HUES48 (cell line): ENCODE measurements around the gene TNFRSF14.

Experiments
- H3K27ac ChIP-seq: one replicate; pipeline ENCODE4 v1.7.0; 2013; ENCODE audit warnings: low read depth, low read length, inconsistent platforms
- H3K27me3 ChIP-seq: 2 replicates; pipeline ENCODE4 v1.6.1; 2013; ENCODE audit warnings: mild to moderate bottlenecking, low read length; ENCODE audit not compliant: control insufficient read depth, insufficient read depth
- H3K36me3 ChIP-seq: 2 replicates; pipeline ENCODE4 v1.6.1; 2013; ENCODE audit warnings: low read length; ENCODE audit not compliant: control insufficient read depth, insufficient read depth
- H3K4me1 ChIP-seq: 2 replicates; pipeline ENCODE4 v1.6.1; 2013; ENCODE audit warnings: mild to moderate bottlenecking, low read length; ENCODE audit not compliant: control insufficient read depth, insufficient read depth
- H3K4me3 ChIP-seq: 2 replicates; pipeline ENCODE4 v1.5.1; 2013; ENCODE audit warnings: mild to moderate bottlenecking, low read depth, low read length
- H3K9ac ChIP-seq: 2 replicates; pipeline ENCODE4 v1.6.1; 2013; ENCODE audit warnings: mild to moderate bottlenecking, low read depth, low read length, moderate library complexity
- H3K9me3 ChIP-seq: 2 replicates; pipeline ENCODE4 v1.6.1; 2013; ENCODE audit warnings: low read length; ENCODE audit not compliant: control insufficient read depth, insufficient read depth

TNFRSF14 gene

GRCh38 chr1:2592672-2593071, 36.5 kb downstream of the TNFRSF14 start:
- Histone ChIP-seq H3K27ac (no peak overlapping the region), H3K4me1 (no peaks in the 10 kb centered on the region), H3K4me3 (no peak overlapping the region), H3K9ac (no peak overlapping the region), H3K36me3 (peaks cover 10% of the 10 kb centered on the region), H3K9me3 (no peaks in the 10 kb centered on the region; the same call in 1 of the 2 replicates), H3K27me3 (no peaks in the 10 kb centered on the region)

DNA sequence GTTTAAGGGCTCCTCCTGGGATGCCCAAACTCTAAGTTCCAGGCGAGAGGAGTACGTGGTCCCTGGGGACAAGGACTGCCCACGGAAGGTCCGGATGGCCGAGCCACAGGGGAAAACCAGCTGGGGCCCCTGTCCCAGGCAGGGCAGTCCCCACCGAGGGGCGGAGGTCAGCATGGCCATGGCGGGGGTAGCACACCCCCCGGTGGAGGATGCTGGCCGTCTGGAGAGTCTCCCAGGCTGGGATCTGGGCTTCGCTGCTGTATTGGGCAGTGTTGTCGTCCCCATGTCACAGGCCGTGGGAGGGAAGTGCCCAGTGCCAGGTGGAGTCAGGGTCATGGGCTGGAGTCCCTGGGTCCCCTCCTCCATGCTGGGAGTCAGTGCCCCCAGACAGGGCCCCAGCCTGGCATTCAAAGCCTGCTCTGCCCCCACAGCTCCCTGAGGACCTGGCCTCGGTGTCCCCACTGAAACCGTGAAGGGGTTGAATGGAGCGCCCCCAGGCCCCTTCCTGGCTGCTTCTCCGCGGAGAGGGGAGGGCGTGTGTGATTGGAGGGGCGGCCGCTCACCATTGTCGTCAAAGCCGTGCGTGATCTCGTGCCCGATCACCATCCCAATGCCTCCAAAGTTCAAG, 37.2 kb downstream of the TNFRSF14 start:
- Histone ChIP-seq H3K27ac (no peak overlapping the region), H3K9ac (no peak overlapping the region), H3K27me3 (no peaks in the 10 kb centered on the region), H3K36me3 (peaks cover 10% of the 10 kb centered on the region), H3K4me3 (no peak overlapping the region), H3K9me3 (no peaks in the 10 kb centered on the region; the same call in 1 of the 2 replicates), H3K4me1 (no peaks in the 10 kb centered on the region)

DNA sequence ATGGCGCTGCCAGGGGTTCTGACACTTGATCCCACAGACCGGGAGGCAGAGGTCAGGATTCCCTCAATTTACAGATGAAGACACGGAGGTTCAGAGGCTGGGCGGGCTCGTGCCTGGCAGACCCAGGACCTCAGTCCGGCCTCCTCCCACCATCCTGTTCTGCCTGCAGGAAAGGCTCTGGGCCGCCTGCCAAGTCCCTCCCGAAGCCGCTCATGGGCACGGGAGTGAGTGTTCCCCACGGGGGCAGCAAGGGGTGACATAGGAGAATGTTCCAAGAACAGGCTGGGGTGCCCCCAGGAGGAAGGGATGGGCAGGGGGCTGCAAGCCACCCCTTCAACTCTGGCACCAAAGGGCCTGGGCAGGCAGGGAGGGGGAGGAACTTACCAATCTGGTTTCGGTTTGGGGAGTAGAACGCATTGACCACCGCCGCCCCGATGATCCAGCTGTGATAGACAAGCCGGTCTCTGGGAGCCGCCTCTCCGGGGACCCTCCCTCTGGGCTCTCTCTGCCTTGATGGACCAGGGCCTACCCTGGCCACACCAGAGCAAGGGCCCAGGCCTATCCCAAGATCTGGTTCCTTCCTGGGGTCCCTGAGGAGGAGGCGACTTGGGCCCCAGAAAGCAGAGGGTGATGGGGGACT, 38.0 kb downstream of the TNFRSF14 start:
- no peaks in the 10 kb centered on the region; the same call in 1 of the 2 replicates for H3K9me3 ChIP-seq
- no peak overlapping the region for H3K9ac ChIP-seq
- H3K4me1 ChIP-seq: no peaks in the 10 kb centered on the region
- H3K27ac ChIP-seq: no peak overlapping the region
- H3K27me3 ChIP-seq: no peaks in the 10 kb centered on the region
- H3K36me3 ChIP-seq: peaks cover 5% of the 10 kb centered on the region; the same call in 1 of the 2 replicates
- no peak overlapping the region for H3K4me3 ChIP-seq

- Histone ChIP-seq H3K27ac (no peak overlapping the region), H3K27me3 (no peaks in the 10 kb centered on the region), H3K9me3 (no peaks in the 10 kb centered on the region; the same call in 1 of the 2 replicates), H3K36me3 (no peaks in the 10 kb centered on the region; the same call in 1 of the 2 replicates), H3K4me3 (no peak overlapping the region), H3K4me1 (no peaks in the 10 kb centered on the region), H3K9ac (no peak overlapping the region)
These were observed 38.5 kb downstream of the TNFRSF14 start for GRCh38 chr1:2594641-2595131.

- H3K9me3 ChIP-seq: no peaks in the 10 kb centered on the region; the same call in 1 of the 2 replicates
- no peak overlapping the region for H3K27ac ChIP-seq
- H3K4me3 ChIP-seq: no peak overlapping the region
- H3K4me1 ChIP-seq: no peaks in the 10 kb centered on the region
- H3K27me3 ChIP-seq: no peaks in the 10 kb centered on the region
- no peaks in the 10 kb centered on the region for H3K36me3 ChIP-seq
- no peak overlapping the region for H3K9ac ChIP-seq
These were observed 39.2 kb downstream of the TNFRSF14 start for GRCh38 chr1:2595261-2595811.

DNA sequence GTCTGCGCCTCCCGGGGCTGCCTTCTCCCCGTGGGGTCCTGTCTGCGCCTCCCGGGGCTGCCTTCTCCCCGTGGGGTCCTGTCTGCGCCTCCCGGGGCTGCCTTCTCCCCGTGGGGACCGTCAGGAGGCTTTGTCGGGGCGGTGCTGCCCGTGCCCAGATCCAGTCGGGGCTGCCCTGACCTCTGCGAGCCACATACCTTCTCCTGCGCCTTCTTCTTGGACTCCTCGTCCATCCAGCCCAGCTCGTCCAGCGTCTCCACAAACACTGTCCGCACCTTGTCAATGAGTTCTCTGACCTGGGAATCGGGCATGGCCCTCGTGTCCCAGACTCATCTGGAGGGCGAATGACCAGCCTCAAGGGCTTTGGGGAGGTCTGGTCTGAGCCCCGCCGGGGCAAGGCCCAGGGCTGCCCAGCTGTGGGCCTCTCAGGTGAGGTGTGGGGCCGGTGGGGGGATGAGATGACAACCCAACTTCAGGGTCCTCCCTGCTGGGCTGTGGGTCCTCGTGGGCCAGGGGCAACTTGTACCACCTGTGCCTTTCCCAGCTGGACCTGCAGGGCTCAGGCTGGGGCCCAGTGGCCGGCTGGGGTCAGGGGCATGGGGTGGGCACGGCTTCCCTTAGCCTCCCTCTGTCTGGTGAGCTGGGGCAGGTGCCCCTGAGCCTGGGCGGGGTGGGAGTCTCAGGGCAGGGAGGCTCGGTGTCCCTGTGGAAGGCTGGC, 39.8 kb downstream of the TNFRSF14 start:
- no peaks in the 10 kb centered on the region for H3K27me3 ChIP-seq
- H3K4me1 ChIP-seq: no peaks in the 10 kb centered on the region
- no peak overlapping the region for H3K27ac ChIP-seq
- no peaks in the 10 kb centered on the region; the same call in 1 of the 2 replicates for H3K9me3 ChIP-seq
- no peaks in the 10 kb centered on the region for H3K36me3 ChIP-seq
- H3K4me3 ChIP-seq: no peak overlapping the region
- H3K9ac ChIP-seq: no peak overlapping the region

DNA sequence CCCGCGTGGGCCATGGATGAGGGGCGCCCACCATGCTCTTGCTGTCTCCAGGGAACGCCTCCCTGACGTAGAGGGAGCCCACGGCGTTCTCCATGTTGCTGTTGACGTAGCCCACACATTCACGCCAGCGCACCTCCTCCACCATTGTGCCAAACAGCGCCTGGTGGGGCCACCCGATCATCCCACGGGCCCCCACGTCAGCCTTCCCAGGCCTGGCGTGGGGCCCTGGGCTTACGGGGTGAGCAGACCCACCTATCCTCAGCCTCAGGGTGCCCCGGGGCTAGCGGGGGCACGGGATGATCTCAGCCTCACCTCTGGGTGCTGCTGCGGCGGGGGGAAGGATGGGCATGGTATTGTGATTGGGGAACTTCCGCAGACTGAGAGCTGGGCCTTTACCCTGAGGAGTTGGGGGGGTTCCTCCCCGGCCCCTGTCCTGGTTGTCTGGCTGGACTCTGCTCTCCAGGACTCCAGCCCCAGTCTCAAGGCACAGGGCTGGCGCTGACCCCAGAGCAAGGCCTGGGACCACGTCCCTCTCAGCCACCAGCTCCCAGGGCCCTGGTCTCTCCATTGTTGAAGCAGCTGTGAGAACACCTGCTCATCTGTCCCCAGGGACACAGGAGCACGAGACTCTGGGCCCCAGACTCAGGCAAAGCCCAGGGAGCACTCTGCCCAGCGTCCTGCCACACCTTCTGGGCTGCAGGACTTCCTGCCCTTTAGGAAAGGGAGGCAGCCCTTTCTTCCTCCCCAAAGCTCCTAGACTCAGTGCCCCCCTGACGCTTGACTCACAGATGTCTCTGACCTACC, 40.6 kb downstream of the TNFRSF14 start:
- Histone ChIP-seq H3K9me3 (no peaks in the 10 kb centered on the region; the same call in 1 of the 2 replicates), H3K27me3 (no peaks in the 10 kb centered on the region), H3K9ac (no peak overlapping the region), H3K36me3 (no peaks in the 10 kb centered on the region), H3K4me1 (no peaks in the 10 kb centered on the region), H3K4me3 (no peak overlapping the region), H3K27ac (no peak overlapping the region)

DNA sequence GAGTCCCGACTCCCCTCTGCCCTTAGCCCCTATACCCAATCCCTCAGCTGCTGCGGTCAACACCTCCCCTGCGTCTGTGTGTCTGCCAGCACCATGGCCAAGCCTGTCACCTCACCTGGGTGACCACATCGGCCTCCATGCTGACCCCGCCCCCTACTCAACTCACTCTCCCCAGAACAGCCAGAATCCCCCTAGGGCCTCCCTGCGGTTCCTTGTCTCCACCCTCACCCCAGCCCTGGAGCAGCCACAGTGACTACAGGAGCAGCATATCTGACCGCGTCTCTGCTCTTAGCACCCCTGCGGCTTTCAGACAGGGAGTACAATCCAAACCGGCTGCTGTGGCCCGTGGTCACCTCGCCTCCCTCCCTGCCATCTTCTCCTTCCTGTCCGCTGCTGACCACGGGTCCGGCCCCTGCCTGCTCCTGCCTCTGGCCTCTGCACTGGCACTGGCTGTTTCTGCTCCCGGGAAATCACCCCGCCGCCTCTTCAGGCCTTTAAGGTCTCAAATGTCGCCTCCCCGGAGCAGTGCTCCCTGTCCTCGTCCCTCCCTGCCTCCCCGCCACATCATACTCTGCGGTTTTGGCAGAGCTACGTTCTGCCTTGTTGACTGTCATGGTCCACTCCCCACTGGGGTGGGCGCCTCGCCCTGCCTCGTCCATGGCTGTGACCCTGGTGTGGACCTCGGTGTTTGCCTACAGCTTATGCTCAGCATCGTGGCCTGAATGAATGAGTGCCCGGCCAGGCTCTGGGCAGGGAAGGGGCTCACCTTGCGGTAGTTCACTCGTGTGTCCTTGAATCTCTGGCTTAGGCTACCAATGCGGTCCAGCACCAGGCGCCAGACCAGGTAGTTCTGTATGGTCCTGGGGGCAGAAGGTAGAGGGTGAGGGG, 41.5 kb downstream of the TNFRSF14 start:
- no peaks in the 10 kb centered on the region for H3K36me3 ChIP-seq

GRCh38 chr1:2598329-2598931, 42.3 kb downstream of the TNFRSF14 start:
- Histone ChIP-seq H3K4me3 (no peak overlapping the region), H3K9me3 (no peaks in the 10 kb centered on the region), H3K36me3 (no peaks in the 10 kb centered on the region), H3K4me1 (no peaks in the 10 kb centered on the region), H3K9ac (no peak overlapping the region), H3K27me3 (no peaks in the 10 kb centered on the region), H3K27ac (no peak overlapping the region)

More for the DNA sequence above, 41.5 kb downstream of the TNFRSF14 start:
- H3K4me3 ChIP-seq: no peak overlapping the region
- H3K9ac ChIP-seq: no peak overlapping the region
- H3K4me1 ChIP-seq: no peaks in the 10 kb centered on the region
- no peak overlapping the region for H3K27ac ChIP-seq
- H3K27me3 ChIP-seq: no peaks in the 10 kb centered on the region
- H3K9me3 ChIP-seq: no peaks in the 10 kb centered on the region
